ENCODE data around the gene COL13A1.

DNA sequence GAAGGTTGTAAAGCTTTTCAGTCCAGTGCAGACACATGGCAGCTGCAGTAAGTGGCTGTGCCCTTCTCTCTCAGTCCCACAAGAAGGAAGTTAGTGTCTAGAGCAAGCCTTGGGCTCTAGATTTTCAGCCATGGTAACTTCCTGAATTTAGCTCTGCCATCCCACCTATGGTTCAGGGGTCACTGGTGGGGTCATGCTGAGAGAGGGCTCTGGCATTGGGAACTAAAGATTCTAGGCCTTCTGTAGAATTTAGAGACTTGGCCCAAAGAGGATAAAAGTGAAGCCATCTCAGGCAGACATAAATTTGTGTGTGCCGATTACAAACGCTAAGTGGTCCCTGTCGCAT, 113.5 kb downstream of the COL13A1 start:
- TF ChIP-seq, protein P1, sequence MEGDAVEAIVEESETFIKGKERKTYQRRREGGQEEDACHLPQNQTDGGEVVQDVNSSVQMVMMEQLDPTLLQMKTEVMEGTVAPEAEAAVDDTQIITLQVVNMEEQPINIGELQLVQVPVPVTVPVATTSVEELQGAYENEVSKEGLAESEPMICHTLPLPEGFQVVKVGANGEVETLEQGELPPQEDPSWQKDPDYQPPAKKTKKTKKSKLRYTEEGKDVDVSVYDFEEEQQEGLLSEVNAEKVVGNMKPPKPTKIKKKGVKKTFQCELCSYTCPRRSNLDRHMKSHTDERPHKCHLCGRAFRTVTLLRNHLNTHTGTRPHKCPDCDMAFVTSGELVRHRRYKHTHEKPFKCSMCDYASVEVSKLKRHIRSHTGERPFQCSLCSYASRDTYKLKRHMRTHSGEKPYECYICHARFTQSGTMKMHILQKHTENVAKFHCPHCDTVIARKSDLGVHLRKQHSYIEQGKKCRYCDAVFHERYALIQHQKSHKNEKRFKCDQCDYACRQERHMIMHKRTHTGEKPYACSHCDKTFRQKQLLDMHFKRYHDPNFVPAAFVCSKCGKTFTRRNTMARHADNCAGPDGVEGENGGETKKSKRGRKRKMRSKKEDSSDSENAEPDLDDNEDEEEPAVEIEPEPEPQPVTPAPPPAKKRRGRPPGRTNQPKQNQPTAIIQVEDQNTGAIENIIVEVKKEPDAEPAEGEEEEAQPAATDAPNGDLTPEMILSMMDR (conservative IDR thresholded peaks at IDR 0.05 in 1 of 2, IDR thresholded peaks at IDR 0.05 in 1 of 2; ENCODE audit: low read depth in 1 of 2, low read length in 2 of 2): no peak
- no peak for TF ChIP-seq EZH2 (IDR thresholded peaks at IDR 0.05; ENCODE audit: low read length, missing control alignments)
